GM18858 (cell line): Measurements from ENCODE around the gene TEX19.

Source experiments
- ATAC-seq: cut with Tn5 transposase; IDR thresholded peaks from one replicate; pipeline ENCODE4 v1.9.1; 2021; ENCODE audit not compliant: unreplicated experiment

The TEX19 gene

DNA sequence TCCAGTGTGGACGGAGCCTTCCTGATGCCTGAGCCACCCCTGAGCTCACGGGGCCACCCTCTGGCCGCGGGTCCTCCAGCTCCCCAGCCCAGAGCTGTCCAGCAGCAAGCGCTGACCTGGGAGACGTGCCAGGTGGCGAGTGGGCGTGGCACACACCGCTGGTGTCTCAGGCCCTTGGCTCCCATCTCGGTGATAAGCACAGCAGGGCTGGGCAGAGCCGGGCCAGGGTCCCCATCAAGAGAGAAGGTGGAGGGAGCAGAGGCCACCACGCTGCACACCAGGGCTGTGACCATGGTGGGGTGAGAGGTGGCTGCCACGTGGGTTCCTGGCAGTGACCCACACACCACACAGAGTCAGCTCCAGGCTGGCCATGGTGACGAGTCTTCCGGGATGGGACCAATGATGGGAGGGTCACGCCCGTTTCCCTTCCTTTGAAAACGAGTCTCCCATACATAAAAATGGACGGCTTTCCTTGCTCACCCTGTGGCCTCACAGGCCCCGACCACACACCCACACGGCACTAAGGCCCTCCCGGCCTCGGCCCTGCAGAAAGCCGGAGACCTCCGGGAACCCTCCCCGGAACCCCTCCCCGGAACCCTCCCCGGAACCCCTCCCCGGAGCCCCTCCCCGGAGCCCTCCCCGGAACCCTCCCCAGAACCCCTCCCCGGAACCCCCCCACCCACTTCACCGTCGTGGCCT, 29.3 kb downstream of the TEX19 start:
- no peak for ATAC-seq

DNA sequence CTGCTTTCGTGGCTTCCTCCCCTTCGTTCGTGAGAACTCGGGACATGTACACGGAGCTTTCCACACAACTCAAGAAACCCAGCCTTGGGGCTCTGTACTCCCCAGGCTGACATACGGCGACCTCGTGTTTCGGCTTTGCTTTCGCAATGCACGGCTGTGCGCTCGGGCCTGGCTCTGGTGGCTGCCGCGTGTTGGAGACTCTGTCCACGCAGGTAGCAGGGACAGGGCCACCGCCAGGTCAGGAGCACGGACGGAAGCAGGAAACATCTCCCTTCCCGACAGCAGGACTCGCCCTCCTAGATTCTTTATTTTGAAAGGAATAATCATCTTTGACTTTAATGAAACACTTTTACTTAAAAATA, 29.9 kb downstream of the TEX19 start:
- ATAC-seq: no peak

DNA sequence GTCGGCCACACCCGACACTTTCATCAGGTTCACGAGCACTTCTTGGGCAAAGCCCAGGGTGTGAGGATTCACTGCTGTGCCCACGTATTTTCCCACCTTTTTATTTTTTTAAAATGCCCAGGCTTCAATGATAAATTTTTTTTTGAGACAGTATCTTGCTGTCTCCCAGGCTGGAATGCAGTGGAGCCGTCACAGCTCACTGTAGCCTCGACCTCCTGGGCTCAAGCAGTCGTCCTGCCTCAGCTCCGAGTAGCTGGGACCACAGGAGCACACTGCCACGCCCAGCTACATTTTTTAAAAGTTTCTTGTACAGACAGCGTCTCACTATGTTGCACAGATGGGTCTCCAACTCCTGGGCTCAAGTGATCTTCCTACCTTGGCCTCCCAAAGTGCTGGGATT, 30.3 kb downstream of the TEX19 start:
- no peak for ATAC-seq

DNA sequence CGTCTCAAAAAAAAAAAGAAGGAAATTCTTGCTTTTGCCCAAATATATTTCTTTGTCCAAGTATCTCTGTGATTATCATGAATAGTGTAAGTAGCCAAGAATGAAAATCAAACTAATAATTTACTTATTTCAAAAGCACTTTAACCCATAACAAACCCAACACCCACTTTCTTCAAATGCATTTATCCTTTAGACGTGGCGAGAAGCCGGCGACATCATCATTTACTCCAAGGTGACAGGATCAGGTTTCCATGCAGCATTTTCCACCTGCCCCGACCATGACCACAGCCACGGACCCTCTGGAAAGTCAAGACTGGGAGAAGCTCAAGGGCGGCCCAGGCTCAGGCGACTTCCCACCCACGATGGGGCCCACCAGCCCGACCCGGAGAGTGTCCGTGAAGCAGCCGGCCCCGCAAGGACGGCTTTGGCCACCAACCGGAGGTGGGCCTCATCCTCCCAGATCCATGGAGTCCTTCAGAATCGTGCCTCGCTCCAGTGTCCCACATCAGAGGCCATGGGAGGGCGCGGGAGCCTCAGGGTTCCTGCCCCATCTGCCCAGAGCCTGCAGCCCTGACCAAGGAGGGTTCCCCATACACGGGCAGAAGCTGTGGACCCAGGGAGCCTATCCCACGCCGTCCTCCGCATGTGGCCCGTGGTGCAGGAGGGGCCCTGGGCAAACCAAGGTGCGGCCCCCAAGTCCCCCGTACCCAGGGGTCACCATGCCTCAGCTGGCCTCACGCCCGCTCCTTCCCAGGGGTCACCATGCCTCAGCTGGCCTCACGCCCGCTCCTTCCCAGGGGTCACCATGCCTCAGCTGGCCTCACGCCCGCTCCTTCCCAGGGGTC, 31.2 kb downstream of the TEX19 start:
- no peak for ATAC-seq

DNA sequence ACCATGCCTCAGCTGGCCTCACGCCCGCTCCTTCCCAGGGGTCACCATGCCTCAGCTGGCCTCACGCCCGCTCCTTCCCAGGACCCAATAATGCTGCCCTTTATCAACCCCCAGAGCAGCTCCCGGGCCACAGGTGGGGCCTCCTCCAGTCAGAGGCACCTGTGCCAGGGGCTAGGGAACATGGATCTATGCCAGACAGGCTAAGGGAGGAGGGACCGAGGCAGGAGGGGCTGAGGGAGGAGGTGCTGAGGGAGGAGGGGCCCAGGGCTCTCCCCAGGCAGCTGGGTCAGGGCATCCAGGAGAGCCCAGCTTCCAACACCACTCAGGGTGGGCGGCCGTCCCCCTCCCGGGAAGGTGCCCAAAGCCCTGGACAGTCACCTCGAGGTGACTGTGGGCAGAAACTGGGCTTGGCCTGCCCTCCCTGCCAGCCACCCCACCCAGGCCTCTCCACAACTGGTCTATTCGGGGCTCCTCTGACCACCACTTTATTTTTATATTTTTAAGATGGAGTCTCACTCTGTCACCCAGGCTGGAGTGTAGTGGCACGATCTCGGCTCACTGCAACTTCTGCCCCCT, 31.9 kb downstream of the TEX19 start:
- ATAC-seq: no peak

DNA sequence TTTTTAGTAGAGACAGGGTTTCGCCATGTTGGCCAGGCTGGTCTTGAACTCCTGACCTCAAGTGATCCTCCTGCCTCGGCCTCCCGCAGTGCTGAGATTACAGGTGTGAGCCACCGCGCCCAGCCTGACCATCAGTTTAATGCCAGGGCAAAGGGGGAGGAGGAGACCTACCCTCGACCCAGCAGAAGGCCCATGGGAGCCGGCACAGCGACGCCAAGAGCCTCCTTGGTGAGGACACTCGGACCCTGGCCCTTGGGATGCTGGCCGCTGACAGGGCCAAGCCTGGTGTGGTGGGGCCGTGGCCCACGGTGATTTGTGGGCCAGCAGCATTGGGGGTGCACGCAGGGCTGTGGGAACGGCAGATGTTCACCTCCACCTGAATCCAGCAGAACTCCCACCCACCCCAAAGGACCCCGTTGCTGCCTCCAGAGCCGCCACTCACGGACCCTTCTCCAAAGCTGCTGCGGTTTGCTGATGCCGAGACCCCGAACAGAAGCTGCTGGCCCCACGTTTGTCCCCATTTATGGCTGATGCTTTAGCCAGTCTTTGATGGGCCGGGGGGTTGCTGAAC, 32.5 kb downstream of the TEX19 start:
- ATAC-seq: no peak

DNA sequence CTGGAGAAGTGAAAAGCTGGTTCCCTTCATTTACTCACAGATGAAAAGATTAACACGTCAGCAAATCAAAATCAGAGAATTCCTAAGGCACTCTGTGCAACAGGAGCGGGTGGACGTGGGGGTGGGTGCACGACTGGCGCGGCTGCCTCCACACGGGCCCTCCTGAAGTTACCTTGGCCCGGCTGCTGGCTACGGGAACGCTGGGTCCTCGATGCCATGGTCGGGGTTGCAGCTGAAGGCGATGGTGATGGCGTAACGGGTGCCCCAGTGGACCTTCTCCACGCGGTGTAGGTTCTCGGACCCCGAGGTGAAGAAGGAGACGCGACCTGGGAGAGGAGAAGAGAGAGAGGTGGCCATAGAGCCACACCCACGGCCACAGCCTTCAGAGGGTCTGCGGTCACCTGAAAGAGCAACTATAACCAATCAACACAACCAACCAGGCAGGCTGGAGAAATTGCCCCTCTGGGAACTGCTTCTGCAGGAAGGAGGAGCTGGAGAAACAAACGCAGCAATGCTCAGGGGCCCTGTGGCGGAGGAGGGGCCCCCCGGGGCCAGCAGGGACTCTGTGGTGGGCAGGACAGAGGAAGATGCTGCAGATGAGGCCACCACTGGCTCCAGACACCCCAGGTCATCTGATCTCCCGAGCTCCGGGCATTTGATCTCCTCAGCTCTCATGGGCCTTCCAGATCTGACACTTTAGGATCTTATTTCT, 33.3 kb downstream of the TEX19 start:
- ATAC-seq: no peak

DNA sequence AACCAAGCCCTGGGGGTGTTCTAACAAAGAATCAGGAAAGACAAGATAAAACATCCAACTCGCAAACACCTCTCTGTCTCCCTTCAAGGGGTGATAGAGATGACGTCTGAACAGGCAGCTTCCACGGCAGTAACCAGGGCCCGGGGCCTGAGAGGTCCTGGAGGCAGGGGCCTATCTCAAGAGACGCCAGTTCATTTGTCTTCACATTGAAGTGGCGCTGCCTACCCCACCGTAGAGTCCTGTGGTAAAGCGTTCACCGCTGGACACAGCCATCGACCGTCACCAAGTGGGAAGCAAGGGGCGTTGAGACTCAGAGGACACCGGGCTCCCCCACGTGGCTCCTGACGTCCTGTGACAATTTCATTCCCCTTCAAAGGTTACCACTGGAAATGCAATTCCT, 33.9 kb downstream of the TEX19 start:
- no peak for ATAC-seq

DNA sequence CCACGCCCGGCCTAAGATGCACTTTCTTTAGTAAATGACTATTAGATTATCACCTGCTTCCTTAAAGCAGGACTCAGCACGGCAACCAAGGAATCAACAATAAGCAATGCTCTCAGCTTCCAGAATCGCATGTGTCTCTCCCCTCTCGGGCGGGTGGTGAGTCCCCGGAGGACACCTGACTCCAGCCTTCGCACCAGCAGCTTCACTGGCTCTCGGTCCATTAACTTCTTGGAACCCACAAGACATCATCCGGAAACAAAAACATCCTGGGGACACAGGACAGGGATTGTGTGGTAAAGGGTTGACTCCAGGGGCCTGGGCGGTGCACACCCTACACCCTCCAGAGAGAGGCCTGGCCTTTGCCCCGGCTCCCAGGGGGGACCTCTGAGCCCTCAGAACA, 35.2 kb downstream of the TEX19 start:
- ATAC-seq: no peak

DNA sequence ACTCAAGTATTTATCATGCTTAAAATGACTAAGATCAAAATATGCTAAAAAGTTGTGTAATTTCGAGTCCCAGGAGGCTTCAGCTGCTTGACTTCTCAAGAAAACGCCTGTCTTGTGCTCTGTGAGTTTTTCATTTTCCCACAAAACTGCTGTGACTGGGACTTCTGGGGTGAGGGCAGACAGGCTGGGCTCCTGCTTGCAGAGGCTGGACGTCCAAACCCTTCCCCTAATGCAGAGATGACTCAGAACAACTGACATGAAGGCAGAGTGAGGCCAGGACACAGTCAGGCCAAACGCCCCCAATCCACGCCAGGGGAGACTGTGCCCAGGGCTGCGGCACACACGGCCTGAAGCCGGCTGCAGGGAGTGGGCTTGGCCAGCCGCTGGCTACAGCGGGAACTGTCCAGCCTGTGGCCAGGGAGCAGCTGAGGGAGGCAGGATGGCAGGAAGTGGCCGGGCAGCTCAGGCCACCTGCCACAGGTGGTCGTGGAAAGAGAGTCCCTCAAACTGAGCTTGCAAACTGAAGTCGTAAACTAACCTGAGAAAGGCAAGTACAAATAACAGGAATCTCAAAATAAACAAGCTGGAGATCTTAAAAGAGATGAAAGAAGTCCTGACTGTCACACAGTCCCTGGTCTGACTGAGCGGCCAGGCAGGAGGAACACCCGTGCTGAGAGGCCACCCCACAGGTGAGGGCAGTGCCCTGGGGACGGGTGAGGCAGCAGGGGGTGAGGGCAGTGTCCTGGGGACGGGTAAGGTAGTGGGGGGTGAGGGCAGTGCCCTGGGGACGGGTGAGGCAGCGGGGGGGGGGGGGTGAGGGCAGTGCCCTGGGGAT, 37.8 kb downstream of the TEX19 start:
- no peak for ATAC-seq

DNA sequence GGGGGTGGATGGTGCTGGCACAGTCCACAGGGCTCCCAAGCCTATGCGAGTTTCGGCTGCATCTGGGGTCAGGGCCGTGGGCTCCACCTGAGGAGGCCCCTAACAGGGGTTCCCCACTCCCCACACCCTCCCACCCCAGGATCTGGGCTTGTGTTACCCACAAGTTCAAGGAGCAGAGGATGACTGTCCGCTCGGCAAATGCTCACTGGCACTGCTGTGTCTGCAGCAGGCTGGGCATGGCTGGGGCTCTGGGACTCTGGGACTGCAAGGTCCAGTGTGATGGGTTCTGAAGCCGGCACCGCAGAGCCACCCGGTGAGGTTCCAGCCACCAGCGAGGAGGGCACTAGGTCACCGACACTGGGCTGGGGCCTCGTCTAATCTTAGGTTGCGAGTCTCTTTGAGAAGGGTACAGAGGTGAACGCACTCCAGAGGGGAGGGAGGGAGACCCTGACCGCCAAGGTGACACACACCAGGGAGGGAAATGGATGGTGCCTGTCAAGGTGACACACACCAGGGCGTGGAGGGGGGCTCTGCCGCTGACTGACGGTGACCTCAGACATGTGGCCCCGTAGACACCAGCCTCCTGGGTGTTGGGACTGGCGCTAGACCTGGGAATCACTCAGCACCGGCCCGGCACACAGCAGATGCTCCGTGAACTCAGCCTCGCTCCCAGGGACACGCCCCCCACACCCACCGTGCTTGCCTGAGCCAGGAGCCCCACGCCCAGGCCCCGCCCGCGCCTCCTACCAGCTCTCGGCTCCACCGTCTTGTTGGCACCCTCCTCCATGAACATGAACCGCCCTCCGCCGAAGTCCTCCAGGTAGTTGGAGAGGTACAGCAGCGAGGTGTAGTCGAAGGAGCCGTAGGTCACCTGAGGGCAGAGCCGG, 38.6 kb downstream of the TEX19 start:
- no peak for ATAC-seq

DNA sequence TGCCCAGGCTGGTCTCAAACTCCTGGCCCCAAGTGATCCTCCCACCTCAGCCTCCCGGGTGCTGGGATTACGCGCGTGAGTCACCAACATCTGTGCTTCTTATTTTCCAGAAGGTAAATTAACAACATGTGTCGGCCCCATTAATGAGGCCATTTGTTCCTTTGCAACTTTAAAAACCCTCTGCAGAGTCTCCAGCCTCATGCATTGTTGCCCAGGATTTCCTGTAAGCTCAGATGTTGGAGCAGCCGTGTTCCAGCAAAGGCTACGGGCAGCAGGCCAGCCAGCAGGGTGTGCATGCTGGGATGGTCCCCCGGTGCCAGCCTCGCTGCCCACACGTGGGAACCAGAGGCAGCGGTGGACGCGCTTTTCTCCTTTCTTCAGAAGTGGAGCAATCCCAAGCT, 40.0 kb downstream of the TEX19 start:
- ATAC-seq: no peak

DNA sequence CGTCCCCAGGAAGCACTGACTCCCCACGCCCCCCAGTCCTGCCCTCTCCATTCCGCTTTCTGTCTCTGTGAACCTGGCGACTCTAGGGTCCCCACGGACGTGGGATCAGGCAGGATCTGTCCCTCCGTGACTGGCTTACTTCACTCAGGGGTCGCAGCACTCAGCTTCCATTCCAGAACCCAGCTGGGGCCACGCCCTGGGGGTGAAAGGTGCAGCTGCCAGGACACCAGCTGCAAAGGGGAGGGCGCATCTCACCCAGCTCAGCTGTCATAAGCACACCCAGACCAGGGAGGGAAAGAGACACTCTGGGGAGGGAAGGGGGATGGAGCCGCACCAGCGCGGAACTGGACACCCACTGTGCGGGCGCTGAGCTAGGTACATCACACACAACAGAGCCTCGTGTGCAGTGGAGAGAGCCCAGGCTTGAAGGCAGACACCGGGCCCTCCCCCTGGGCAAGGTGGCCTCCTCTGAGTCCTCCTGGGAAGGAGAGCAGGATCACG, 40.6 kb downstream of the TEX19 start:
- ATAC-seq: no peak

DNA sequence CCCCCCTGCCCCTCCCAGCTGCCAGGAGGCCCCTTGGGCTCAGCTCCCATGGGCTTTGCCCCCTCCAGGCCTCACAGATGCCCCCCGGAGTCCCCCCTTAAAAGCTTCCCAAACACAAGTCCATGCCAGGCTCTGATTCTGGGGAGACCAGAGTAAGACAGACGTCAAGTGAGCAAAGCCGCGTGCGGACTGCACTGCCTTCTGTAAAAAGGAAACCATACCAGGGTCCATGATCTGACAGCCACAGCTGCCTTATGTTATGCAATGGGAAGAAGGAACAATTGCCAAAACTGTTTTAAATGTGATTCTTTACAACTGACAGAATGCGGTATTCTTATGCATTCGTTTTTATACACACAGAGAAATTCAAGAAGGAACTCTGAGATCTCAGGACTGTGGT, 41.2 kb downstream of the TEX19 start:
- no peak for ATAC-seq

DNA sequence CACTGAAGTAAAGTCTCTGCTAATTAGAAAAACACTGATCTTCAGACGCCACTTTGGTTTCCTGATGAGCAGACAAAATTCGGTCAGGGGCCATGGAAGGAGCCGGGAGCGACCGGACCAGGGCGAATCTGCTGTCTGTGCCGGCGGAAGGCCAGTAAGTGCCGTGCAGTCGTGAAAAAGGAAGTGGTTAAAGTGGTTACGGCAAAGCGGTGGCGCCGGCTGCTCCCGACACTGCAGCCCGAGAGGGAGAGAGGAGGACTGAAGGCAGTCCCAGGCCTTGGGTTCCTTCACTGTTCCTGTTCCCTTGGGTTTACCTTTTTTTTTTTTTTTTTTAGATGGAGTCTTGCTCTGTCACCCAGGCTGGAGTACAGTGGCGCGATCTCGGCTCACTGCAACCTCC, 41.8 kb downstream of the TEX19 start:
- ATAC-seq: no peak

DNA sequence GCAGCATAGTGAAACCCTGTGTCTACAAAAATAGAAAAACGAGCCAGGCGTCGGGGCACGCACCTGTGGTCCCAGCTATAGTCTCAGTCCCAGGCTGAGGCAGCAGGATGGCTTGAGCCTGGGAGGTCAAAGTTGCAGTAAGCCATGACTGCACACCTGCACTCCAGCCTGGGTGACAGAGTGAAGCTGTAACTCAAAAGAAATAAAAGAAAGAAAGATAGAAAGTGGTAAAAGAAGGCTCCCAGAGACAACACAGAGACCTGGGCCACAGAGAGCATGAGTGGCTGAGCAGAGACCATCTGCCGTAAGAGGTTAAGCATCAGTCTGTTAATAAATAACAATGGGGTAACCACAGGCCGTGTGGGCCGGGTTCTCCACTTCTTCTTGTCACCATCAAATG, 43.8 kb downstream of the TEX19 start:
- no peak for ATAC-seq

DNA sequence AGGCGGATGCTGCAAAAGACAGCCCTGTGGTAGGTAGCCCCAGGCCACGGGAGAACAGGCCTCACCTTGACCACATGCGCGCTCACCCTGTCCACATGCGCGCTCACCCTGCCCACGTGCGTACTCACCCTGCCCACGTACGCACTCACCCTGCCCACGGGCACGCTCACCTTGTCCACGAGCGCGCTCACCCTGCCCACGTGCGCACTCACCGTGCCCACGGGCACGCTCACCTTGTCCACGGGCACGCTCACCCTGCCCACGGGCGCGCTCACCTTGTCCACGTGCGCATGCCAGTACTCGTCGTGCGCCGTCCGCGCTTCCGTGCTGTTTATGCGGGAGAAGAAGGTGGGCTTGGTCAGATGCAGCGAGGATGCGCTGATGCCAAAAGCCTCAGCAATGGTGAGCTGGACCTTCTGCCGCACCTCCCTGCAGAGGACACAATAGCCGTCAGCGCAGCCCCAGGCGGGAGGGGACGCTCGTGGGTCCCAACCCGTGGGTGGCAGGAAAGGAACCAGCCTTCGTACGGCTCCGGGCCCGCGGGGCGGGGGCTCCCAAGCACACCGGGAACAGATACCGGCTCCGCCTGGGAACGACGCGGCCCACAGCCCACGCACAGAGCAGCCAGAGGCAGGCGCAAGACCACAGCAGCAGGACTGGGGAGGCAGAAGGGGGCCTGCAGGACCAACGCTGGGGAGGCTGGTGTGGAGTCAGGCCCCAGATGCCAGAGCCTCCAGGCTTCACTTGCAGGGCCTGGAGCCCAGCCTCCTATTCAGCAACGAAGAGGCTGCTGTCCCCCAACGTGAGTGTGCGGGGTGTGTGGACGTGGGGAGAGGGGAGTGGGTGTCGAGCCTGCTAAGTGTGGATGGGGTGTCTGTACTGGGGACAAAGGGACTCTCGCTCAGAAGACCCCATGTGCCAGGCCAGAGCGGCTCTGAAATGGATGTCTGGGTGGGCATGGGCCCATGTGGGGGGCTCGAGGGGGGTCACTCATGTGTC, 44.9 kb downstream of the TEX19 start:
- no peak for ATAC-seq

DNA sequence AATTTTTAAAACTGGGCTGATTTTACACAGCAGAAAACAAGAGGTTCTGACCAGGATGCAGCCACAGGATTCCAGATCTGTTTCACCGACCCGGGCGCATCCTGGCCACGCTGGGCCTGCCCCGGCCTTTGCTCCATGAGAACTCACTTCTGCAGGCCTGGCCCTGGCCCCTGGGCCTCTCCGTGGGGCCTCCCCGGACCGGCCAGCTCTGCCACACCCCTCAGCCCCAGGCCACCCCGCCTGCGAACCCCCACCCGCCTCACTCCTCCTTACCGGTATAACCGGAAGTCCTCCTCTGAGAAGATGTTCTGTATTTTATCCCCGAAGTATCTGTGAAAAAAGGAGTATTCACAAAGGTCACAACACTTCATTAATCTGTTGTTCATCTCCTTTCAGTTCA, 46.0 kb downstream of the TEX19 start:
- ATAC-seq: no peak
